IPS-15b (cell line): ENCODE data around the gene FAM167B.

Experiments
- H3K27me3 ChIP-seq: one replicate; pipeline ENCODE4 v1.6.1; 2013; ENCODE audit warnings: low read length; ENCODE audit not compliant: control insufficient read depth, insufficient read depth
- H3K36me3 ChIP-seq: one replicate; pipeline ENCODE4 v1.6.1; 2013; ENCODE audit warnings: low read length; ENCODE audit not compliant: control insufficient read depth, insufficient read depth
- H3K4me1 ChIP-seq: one replicate; pipeline ENCODE4 v1.6.1; 2013; ENCODE audit warnings: mild to moderate bottlenecking, low read length; ENCODE audit not compliant: control insufficient read depth, insufficient read depth
- H3K4me3 ChIP-seq: one replicate; pipeline ENCODE4 v1.5.1; 2013; ENCODE audit warnings: low read depth, low read length
- H3K9ac ChIP-seq: one replicate; pipeline ENCODE4 v1.6.1; 2013; ENCODE audit warnings: low read depth, mild to moderate bottlenecking, low read length
- H3K9me3 ChIP-seq: one replicate; pipeline ENCODE4 v1.6.1; 2013; ENCODE audit warnings: mild to moderate bottlenecking, low read length; ENCODE audit not compliant: control insufficient read depth, insufficient read depth

FAM167B gene

GRCh38 chr1:32246888-32247273 is at the start of gene FAM167B:
TSS of gene FAM167B (plus strand) at chr1:32247222. CDS start at chr1:32247422, 200 bp downstream.
- Histone ChIP-seq H3K9me3 (no peaks in the 10 kb centered on the region), H3K4me1 (no peaks in the 10 kb centered on the region), H3K9ac (no peak within 1 kb of the TSS), H3K4me3 (no peak within 1 kb of the TSS), H3K36me3 (no peaks in the 10 kb centered on the region), H3K27me3 (no peaks in the 10 kb centered on the region)

DNA sequence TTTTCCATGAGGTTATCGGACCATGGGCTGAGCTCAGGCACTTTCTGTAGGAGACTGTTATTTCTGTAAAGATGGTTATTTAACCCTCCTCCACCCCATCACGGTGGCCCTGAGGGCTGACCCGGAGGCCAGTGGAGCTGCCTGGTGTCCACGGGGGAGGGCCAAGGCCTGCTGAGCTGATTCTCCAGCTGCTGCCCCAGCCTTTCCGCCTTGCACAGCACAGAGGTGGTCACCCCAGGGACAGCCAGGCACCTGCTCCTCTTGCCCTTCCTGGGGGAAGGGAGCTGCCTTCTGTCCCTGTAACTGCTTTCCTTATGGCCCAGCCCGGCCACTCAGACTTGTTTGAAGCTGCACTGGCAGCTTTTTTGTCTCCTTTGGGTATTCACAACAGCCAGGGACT is 49.2 kb upstream of the FAM167B start:
- Histone ChIP-seq H3K9ac (no peak overlapping the region), H3K4me1 (peaks cover 6% of the 10 kb centered on the region), H3K36me3 (peaks cover 36% of the 10 kb centered on the region), H3K27me3 (no peaks in the 10 kb centered on the region), H3K4me3 (no peak overlapping the region), H3K9me3 (no peaks in the 10 kb centered on the region)

- H3K4me1 ChIP-seq: peaks cover 6% of the 10 kb centered on the region
- H3K9ac ChIP-seq: no peak overlapping the region
- no peaks in the 10 kb centered on the region for H3K9me3 ChIP-seq
- H3K36me3 ChIP-seq: peaks cover 31% of the 10 kb centered on the region
- no peak overlapping the region for H3K4me3 ChIP-seq
- peaks cover under 1% of the 10 kb centered on the region for H3K27me3 ChIP-seq
Observed at GRCh38 chr1:32198237-32199042, 48.6 kb upstream of the FAM167B start.

DNA sequence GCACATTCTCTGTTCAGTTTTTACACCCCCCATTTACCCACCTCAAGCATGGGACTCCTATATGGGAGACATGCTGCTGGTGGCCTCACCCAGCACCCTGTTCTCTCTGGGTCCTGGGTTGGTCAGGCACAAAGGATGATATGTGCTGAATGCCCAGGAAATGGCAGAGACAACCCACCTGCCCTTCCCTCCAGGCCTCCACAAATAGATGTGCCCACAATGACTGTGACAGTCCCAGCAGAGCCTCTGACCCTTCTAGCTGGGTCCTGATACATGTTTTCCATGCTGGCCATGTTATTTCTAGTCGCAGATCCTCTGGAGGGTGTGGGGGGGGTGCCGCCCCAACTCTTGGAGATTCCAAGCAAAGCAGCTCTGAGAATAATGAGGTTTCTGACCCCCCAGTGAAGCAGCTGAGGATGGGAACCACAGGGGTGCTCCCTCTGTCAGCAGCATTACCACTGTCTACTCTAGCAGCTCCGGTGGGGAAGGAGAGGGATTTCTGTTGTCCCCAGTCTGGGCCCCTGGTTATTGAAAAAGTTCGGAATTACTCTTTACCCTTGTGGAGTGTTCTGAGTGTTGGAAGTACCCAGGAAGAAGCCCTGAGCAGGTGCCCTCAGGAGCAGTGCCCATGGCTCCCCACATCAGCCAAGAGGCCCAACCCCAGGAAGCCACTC is 47.8 kb upstream of the FAM167B start:
- Histone ChIP-seq H3K4me1 (peaks cover 6% of the 10 kb centered on the region), H3K9me3 (no peaks in the 10 kb centered on the region), H3K4me3 (no peak overlapping the region), H3K9ac (peak overlapping the region; percentile 14), H3K27me3 (peaks cover 8% of the 10 kb centered on the region), H3K36me3 (peaks cover 25% of the 10 kb centered on the region)

DNA sequence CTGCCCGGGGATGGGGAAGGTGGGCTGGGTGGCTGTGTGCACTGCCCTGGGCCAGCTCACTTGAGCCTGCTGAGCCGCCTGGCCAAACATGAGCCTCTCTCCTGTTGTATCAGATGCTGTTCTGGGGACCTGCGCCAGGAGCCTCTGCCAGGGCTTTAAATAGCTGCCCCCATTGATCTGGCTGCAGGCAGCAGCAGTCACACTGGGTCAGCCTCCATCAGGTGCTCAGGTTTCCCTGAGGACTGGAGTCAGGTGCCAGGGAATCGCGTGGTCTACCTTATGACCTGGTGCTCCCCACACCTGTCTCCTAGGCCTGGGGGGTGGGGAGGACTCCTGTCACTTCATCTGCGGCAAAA is 47.3 kb upstream of the FAM167B start:
- peak overlapping the region; percentile 14 for H3K9ac ChIP-seq
- H3K27me3 ChIP-seq: peaks cover 13% of the 10 kb centered on the region
- no peaks in the 10 kb centered on the region for H3K9me3 ChIP-seq
- peaks cover 21% of the 10 kb centered on the region for H3K36me3 ChIP-seq
- H3K4me1 ChIP-seq: peaks cover 7% of the 10 kb centered on the region
- H3K4me3 ChIP-seq: peak overlapping the region; percentile 63

- Histone ChIP-seq H3K4me3 (peak within 1 kb of the TSS; percentile 63), H3K9ac (peak within 1 kb of the TSS; percentile 14), H3K27me3 (peaks cover 16% of the 10 kb centered on the region), H3K36me3 (peaks cover 14% of the 10 kb centered on the region), H3K4me1 (peaks cover 9% of the 10 kb centered on the region), H3K9me3 (no peaks in the 10 kb centered on the region)
Observed at GRCh38 chr1:32200226-32201010, 46.6 kb upstream of the FAM167B start, which contains the start of gene CCDC28B. TSS of gene CCDC28B (plus strand) at chr1:32200595. CDS start at chr1:32201936, 1,341 bp downstream.

GRCh38 chr1:32201011-32201855 is 45.8 kb upstream of the FAM167B start:
- H3K9me3 ChIP-seq: no peaks in the 10 kb centered on the region
- H3K27me3 ChIP-seq: peaks cover 16% of the 10 kb centered on the region
- peaks cover 7% of the 10 kb centered on the region for H3K36me3 ChIP-seq
- peaks cover 10% of the 10 kb centered on the region for H3K4me1 ChIP-seq
- H3K9ac ChIP-seq: no peak overlapping the region
- peak overlapping the region; percentile 63 for H3K4me3 ChIP-seq

- Histone ChIP-seq H3K4me3 (peak overlapping the region; percentile 96), H3K4me1 (peaks cover 12% of the 10 kb centered on the region), H3K9me3 (no peaks in the 10 kb centered on the region), H3K27me3 (peaks cover 16% of the 10 kb centered on the region), H3K36me3 (no peaks in the 10 kb centered on the region), H3K9ac (peak overlapping the region; percentile 24)
Observed at GRCh38 chr1:32204943-32205361, 42.1 kb upstream of the FAM167B start.

GRCh38 chr1:32205401-32206370 is 41.3 kb upstream of the FAM167B start, which contains the start of gene IQCC:
TSS of gene IQCC (plus strand) at chr1:32205671. CDS start at chr1:32205682, 11 bp downstream.
- peaks cover 16% of the 10 kb centered on the region for H3K27me3 ChIP-seq
- H3K4me3 ChIP-seq: peak within 1 kb of the TSS; percentile 96
- H3K4me1 ChIP-seq: peaks cover 12% of the 10 kb centered on the region
- H3K36me3 ChIP-seq: no peaks in the 10 kb centered on the region
- no peaks in the 10 kb centered on the region for H3K9me3 ChIP-seq
- peak within 1 kb of the TSS; percentile 87 for H3K9ac ChIP-seq

DNA sequence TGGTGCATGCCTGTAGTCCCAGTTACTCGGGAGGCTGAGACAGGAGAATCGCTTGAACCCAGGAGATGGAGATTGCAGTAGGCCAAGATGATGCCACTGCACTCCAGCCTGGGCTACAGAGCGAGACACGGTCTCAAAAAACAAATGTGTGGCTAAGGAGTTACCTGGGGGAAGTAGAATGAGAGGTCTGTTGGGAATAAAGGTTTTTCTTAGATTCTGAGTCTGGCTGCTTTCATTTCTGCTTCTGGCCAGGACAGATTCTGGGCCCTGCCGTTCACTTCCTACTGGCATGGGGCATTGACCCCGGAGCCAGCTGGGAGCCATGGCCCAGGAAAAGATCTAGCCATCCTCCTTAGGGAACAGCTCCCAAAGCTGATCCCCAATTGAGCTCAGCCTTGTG is 38.6 kb upstream of the FAM167B start:
- H3K36me3 ChIP-seq: no peaks in the 10 kb centered on the region
- no peak overlapping the region for H3K9ac ChIP-seq
- H3K27me3 ChIP-seq: peaks cover 15% of the 10 kb centered on the region
- H3K4me3 ChIP-seq: no peak overlapping the region
- peaks cover 6% of the 10 kb centered on the region for H3K4me1 ChIP-seq
- H3K9me3 ChIP-seq: no peaks in the 10 kb centered on the region
